HG03097 (cell line): ENCODE data around the gene SLC2A14.
"Not testable (repeated sequence)": the region's sequence is repeated elsewhere in the genome, so short reads cannot be mapped to it uniquely, and the experiment has no call there.

ENCODE experiments used
- ATAC-seq: cut with Tn5 transposase; IDR thresholded peaks from one replicate; pipeline ENCODE4 v1.9.1; 2021; ENCODE audit not compliant: unreplicated experiment, low FRiP score

Gene SLC2A14

DNA sequence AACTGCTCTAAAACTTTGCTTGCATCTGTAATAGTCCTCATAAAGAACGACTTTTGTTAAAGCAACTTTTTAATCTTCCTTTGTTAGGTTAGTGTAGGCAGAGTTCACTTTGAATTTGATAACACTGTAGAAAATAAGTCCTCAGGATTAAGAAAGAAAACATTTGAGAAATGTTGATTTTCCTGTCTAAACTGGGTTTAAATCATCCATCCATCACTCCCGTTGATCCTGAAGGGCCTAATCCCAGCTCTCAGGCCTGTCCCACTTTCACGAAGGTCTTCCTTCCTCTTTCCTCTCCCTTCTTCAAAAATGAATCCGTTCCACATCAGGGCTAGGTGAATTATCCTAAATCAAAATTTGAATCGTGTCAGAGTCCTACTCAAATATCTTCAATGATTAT is 36.9 kb downstream of the SLC2A14 start:
- ATAC-seq: no peak

DNA sequence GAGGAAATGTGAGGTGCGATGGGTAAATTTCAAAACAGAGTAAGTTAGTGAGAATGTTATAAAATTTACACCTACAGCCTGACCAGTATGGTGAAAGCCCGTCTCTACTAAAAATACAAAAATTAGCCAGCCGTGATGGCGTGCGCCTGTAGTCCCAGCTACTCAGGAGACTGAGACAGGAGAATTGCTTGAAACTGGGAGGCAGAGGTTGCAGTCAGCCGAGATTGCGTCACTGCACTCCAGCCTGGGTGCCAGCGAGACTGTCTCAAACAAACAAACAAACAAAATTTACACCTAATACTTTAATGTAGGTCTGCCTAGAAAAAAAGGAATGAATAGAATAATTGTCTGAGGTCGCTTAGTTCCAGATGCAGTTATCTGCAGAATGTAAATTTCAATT is 37.6 kb downstream of the SLC2A14 start:
- no peak for ATAC-seq

DNA sequence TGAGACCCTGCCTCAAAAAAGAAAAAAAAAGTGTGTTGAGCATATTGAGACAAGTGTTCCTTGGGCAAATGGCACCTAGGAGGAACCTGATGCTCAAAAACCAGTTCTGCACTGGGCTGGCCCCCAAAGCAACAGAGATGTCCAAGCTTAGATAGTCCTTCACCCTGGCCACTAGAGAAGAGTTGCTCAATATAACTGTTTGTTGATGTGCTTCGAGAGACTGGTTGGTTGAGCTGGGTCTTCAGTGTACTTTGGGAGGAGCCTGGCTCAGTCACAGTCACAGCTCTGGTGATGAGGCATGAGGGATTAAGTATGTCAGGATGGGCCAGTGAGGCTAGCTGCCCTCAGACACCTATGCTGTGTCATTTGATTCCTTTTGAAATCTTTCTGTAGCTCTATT is 38.0 kb downstream of the SLC2A14 start:
- ATAC-seq: no peak

DNA sequence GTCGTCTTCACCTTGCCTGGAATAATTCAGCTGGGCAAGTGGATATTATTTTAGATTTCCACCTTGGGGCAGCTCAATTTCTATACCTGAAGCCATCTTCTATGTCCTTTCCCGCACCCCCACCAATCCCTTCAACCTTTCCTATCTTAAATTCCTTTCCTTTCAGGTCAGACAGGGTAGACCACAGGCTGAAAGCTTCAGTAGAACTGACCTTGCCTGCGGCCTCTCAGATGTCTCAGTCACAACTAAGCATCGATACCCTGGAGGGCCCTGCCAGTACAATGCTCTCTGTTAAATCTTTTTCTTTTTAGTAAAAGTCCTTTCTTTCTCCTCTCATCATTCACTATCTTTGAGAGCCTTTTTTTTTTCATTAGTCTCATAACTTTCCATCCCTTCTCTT is 38.9 kb downstream of the SLC2A14 start:
- ATAC-seq: no peak

DNA sequence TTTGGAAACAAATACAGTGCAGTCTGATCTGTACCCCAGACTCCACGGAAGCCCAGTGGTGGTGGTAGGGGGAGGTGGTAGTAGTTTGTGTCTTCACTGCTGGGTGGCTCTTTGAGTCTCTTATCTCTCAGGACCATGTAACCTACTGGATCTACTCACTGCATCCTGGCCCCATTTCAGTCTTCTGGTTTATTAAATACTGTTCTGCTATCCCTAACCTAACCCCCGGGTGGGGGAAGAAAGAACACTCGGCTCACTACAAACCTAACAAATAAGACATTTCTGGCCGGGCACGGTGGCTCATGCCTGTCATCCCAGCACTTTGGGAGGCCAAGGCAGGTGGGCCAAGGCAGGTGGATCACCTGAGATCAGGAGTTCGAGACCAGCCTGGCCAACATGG is 39.5 kb downstream of the SLC2A14 start:
- not testable (repeated sequence) for ATAC-seq

DNA sequence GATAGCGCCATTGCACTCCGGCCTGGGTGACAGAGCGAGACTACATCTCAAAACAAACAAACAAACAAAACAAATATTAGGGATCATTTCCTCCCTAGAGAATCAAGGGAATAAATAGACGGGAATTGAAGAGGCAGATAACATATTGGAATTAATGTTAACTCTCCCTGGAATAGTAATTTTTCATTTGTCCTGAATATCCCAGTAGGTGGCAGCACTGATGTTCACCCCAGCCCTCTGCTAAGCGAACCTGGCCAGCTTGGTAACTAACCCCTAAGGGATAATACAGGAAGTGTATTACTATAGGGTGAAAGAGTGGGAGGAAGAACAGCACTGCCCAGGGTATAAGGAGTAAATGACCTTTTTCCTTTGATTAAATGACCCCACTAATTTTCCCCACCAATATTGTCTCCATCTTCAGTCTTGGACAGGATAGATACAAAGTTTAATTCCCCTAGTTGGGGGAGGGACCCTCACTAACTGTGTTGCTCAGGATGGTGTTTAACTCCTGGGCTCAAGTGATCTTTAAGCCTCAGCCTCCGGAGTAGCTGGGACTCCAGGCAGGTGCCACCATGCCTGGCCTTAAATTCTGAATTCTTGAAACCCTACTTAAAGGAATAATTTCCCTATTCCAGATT is 40.5 kb downstream of the SLC2A14 start:
- no peak for ATAC-seq

DNA sequence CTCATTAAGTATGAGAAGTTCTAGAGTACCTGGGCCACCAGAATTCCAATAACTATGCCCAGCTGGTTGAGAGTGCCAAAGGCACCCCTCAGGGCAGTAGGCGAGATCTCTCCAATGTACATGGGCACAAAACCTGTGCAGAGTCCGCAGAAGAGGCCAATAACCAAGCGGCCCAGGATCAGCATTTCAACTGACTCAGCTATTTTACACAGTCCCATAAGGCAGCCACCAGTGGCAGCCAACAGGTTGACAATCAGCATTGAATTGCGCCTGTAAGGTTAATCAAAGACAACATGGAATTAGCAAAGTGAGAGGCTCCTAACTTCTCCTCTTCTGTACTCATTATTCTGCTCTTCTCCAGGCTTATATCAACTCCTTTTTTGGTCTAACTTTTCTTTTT is 43.0 kb downstream of the SLC2A14 start:
- ATAC-seq: not testable (repeated sequence)

DNA sequence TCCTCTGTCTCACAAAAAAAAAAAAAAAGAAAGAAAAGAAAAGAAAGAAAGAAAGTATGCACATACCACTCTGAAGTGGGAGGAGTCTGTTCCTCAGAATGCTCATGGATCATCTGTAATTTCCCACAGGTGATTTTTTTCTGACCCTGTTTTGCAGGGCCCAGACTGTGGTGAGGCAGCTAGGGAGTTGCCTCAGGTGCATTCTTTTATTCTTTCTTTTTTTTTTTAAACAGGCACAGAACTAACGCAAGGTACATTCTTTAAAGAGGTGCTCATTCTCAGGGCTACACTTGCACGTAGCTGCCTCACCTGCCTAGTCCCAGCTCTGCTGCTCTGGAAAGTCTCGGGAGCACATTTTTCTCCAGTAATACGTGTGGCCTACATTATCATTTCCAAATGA is 47.0 kb downstream of the SLC2A14 start:
- ATAC-seq: not testable (repeated sequence)

DNA sequence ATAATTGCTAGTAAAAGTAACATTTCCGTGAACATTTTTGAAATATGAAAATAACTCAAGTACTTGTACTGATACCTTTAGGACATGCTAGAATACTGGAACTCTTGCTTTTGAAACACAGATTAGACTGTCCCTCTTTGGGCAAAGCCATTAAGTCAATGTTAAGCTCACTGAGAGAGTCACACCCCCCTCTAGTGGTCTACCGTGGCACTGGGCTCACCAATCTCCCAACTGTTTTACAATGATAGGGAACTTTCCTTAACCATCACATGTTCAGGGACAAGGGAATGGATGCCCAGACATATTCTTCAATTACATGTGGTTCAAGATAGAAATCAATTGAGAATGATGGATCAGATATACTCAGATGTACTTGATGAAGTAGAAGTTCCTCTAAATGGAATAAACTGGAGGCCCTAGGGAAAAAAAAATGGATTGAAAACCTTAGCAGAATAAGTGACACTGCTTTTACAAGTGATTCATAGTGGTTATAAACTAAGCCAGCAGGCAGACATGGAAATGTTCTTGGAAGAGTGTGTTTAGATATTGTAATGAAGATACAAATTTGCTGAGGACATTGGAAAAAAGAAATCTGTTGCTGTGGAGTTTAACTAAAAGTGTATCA is 65.7 kb downstream of the SLC2A14 start:
- no peak for ATAC-seq

DNA sequence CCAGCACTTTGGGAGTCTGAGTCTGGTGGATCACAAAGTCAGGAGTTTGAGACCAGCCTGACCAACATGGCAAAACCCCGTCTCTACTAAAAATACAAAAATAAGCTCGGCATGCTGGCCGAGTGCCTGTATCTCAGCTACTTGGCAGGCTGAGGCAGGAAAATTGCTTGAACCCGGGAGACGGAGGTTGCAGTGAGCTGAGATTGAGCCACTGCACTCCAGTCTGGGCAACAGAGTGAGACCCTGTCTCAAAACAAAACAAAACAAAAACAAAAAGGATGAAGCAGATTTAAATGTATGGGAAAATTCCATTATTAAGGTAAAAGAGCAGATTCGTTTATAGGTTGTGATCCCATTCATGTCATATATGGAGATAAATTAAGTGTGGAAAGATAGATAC is 66.4 kb downstream of the SLC2A14 start:
- ATAC-seq: not testable (repeated sequence)

DNA sequence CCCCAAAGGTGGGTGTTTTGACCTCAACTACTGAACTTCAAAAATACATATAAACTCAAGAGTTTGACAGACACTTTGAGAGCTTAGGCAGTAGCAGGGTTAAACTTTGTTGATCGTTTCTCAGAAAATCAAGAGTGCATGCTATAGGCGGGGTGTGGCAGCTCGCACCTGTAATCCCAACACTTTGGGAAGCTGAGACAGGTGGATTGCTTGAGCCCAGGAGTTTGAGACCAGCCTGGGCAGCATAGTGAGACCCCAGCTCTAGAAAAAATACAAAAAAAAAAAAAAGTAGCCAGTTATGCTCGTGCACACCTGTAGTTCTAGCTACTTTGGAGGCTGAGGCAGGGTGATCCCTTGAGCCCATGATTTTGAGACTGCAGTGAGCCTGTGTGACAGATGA is 71.3 kb downstream of the SLC2A14 start:
- no peak for ATAC-seq

DNA sequence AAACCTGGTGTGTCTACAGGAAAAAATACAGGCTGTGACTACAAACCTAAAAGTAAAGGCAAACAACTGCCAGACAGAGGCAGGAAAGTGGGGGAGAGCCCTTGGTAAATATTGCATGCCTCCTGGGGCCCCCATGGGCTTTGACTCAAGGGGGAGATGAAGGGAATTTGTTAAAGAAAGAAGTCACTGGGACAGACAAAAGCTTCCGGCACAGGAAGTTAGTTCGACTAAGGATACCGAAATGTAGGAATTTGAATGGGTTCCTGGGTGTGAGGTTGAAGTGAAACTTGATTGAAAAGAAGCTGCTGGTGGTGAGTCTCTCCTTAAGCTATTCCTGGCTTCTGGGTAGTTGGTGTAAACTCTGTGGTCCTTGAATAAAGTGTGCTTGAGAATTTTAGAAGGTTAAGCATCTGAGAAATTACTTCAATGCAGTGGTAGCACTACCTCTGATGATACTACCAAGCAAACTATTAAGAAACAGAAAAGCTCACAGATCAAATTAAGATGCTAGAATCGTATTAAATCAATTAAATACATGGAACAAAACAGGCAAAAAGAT is 73.9 kb downstream of the SLC2A14 start:
- not testable (repeated sequence) for ATAC-seq

DNA sequence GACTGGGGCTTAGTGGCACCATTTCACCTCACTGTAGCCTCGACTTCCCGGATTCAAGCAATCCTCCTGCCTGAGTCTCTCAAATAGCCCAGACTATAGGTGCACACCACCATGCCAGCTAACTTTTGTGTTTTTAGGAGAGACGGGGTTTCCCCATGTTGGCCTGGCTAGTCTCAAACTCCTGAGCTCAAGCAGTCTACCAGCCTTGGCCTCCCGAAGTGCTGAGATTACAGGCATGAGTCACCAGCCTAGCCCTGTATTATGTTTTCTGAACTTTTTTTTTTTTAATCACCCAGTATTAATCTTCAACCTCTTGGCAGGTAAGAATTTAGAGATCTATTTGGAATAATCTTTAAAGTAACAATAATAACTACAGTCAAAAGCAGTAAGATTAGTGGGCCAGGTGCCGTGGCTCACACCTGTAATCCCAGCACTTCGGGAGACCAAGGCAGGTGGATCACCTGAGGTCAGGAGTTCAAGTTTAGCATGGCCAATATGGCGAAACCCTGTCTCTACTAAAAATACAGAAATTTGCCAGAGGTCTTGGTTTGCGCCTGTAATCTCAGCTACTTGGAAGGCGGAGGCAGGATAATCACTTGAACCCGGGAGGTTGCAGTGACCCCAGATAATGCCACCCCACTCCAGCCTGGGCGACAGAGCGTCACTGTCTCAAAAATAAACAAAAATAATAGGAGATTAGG is 74.9 kb downstream of the SLC2A14 start:
- no peak for ATAC-seq

DNA sequence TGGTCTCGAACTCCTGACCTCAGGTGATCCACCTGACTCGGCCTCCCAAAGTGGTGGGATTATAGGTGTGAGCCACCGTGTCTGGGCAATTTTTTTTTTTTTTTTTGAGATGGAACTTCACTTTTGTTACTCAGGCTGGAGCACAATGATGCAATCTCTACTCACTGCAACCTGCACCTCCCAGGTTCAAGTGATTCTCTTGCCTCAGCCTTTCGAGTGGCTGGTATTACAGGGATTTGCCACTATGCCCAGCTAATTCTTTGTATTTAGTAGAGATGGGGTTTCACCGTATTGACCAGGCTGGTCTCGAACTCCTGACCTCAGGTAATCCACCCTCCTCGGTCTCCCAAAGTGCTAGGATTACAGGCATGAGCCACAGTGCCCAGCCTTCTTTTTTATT is 75.4 kb downstream of the SLC2A14 start:
- not testable (repeated sequence) for ATAC-seq

DNA sequence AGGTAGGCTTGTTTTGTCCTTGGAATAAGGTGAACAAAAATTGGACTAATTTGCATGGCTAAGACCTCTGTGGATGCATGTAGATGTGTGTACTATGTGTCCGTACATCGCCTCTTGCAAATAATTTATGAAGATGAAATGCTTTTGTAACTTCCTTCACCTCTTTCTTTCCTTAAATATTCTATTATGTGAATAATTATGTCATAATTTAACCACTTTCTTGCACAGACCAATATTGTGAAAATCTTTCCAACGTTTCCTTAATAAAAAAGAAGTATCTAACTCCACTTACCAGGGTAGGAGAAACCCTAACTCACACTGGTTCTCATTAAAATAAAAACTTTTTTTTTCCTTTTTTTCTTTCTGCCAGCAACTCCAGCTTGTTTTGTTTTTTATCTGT is 79.5 kb downstream of the SLC2A14 start:
- no peak for ATAC-seq

DNA sequence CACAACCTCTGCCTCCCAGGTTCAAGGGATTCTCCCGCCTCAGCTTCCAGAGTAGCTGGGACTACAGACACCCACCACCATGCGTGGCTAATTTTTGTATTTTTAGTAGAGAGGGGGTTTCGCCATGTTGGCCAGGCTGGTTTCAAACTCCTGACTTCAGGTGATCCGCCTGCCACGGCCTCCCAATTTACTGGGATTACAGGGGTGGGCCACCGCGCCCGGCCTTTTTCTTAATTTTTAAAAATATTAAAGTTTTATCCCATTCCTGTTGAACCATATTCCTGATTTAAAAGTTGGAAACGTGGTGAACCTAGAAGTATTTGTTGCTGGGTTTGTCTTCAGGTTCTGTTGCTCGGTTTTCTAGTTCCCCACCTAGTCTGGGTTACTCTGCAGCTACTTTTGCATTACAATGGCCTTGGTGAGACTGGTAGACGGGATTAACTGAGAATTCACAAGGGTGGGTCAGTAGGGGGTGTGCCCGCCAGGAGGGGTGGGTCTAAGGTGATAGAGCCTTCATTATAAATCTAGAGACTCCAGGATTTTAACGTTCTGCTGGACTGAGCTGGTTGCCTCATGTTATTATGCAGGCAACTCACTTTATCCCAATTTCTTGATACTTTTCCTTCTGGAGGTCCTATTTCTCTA is 83.7 kb downstream of the SLC2A14 start, which contains the start of gene NANOG:
Gene NANOG (plus strand): TSS at position 519 of the 645 bp plus-strand sequence. CDS start 213 bp downstream, outside the sequence.
- not testable (repeated sequence) for ATAC-seq

DNA sequence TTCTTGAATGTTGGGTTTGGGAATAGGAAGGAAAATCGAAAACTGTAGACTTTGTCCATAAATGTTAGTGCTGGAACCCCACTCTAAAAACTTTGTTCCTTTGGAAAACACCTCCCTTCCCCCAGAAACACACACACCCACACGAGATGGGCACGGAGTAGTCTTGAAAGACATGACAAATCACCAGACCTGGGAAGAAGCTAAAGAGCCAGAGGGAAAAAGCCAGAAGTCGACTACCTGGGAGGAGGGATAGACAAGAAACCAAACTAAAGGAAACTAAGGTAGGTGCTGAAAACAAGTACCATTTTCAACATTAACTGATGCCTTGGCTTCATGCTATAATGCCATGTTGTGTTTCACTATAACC is 84.4 kb downstream of the SLC2A14 start:
- no peak for ATAC-seq

DNA sequence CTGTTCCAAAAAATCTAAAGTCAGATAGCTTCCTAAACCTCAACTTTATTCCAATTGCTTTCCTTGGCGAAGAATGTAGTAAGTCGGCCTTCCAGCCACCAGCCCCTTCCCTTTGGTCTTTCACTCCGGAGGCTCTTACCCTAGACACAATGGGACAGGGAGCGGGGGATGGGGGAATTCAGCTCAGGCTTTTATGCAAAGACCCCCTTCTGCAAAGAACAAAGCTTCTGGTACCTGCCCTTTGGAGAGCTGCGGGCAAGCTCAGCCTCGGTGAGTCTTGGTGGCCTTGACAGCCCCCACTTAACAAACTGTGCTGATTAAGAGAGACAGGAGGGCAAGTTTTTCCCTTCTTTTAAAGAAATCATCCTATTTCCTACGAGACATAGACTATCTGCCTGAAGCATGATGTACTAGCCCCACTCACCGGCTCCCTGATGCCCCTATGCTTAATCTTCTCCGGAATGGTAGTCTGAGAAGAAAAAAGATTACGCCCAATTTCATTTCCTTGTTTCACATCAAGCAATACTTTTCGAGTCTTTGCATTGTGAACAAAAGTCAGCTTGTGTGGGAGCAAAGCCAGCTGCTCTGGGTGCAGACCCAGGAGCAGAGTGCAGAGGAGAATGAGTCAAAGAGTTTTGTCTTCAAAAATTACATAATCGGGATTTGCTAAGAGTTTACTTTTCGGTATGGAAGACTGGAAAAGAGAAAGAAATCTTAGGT is 85.0 kb downstream of the SLC2A14 start:
- ATAC-seq: no peak

DNA sequence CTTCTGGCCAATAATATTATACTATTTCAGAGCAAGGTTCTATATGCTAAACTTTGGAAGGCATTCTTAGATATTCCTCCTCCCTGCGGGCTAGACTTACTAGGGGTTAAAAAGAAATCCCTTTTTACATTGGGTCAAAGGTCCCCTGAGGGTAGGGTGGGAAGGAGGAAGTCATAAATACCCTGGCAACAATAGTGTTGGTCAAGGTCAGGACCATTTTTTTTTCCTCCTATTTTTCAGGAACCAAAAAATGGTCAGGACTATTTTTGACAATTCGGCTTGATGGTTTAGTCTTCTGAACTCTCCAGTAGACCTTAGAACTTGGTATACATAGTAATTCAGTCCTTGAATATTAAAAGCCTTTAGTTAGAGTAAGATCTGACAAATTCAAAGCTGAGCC is 88.0 kb downstream of the SLC2A14 start:
- no peak for ATAC-seq

DNA sequence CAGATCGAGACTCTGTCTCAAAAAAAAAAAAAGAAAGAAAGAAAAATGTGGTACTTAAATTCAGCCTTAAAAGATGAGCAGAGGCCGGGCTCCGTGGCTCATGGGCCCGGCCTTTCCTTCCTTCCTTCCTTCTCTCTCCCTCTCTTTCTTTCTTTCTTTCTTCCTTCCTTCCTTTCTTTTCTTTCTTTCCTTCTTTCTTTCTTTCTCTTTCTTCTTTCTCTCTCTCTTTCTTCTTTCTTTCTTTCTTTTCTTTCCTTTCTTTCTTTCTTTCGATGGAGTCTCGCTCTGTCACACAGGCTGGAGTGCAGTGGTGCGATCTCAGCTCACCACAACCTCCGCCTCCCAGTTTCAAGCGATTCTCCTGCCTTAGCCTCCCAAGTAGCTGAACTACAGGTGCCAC is 89.3 kb downstream of the SLC2A14 start:
- ATAC-seq: not testable (repeated sequence)
